ENCODE results near the gene ZNF740. TPM values are rescaled to one million over a fixed set of nuclear protein-coding genes. Genes with fewer than 3 reads are reported as not detected.

The ZNF740 gene
- total and polyA plus RNA-seq, 2 of the 8 experiments (the other 6 are each of a cell fraction or from before 2014, with no cell fraction given), result 8.2 to 40.0 TPM

DNA sequence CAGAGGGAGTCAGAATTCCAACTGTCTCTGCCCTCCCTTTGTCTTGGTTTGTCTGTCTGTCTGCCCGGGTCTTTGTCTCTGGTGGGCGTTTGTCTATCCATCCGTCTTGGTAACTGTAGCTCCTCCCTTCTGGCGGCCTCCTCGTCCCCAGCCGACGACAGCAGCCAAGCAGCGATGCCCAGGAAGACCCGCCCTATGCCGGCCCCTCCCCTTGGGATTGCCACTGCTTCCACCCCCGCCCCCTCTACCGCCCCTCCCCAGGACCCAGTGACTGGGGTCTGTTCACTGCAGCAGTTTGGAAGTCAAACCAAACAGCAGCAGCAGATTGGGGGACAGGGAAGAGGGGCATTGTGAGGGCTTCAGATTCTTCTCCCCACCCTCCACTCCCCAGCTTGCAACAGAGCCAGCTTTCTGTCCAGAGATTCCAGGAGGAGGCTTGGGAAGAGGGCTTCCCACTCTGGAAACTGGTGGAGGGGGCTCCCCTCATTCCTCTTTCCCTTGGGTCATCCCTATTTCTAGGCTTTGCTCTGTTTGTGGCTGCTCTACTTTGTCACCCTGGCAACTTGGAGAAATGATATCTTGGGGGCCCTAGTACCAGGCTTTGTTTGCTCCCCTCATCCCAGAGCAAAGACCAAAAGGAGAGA is 53.9 kb downstream of the ZNF740 start (continued):
- TF ChIP-seq MAFK (IDR thresholded peaks at IDR 0.05; ENCODE audit: low read depth, low read length), result no peak
- no peak for TF ChIP-seq TAF7 (optimal IDR thresholded peaks at IDR 0.05; ENCODE audit: borderline replicate concordance, low read depth, low read length)
- no peak for TF ChIP-seq RFX5 (IDR thresholded peaks at IDR 0.05; ENCODE audit: borderline replicate concordance, low read depth, low read length)
- no peak for TF ChIP-seq BCL11A (IDR thresholded peaks at IDR 0.05; ENCODE audit: low read depth in 2 of 2, low read length in 2 of 2)
- no peak for TF ChIP-seq SIN3A (conservative IDR thresholded peaks at IDR 0.05 in 1 of 2, IDR thresholded peaks at IDR 0.05 in 1 of 2; ENCODE audit: low read depth in 1 of 2, low read length in 2 of 2)
- TF ChIP-seq POU5F1 (IDR thresholded peaks at IDR 0.05; ENCODE audit: low read depth, low read length), result no peak
- no peak for TF ChIP-seq SIRT6 (IDR thresholded peaks at IDR 0.05; ENCODE audit: low read length)
- no peak for TF ChIP-seq HDAC6 (IDR thresholded peaks at IDR 0.05; ENCODE audit: low read depth, low read length)
